ENCODE results near the gene FAM131B.

The FAM131B gene

DNA sequence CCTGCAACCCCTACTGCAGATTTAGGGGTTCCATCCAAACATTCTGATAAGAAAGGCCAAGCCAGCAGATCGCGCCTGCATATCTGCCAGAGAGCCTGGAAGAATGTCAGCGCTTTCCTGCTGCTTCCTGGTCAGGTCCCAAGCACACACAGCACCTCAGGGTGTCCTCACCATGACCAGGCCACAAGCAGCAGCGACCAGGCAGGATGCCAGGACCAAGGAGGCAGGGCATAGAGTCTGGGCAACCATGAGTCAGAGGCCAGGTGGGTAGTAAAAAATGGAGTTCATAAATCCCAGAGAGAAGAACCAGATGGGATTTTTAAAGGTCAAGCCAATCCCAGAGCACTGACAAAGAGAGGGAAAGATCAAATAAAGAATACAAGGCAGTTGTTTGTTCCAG lies 5.5 kb upstream of the FAM131B start:
- H3K9me2 ChIP-seq (replicated peaks; ENCODE audit: insufficient read depth, low read length), result no peaks in the 10 kb centered on the region
- H4K20me1 ChIP-seq (ENCODE audit: insufficient read depth, low read length), result no peaks in the 10 kb centered on the region
- H2AFZ ChIP-seq (ENCODE audit: low read length), result no peak overlapping the region
- TF ChIP-seq EZH2phosphoT487 (IDR thresholded peaks at IDR 0.05; ENCODE audit: low read length) (no peak), EZH2 (optimal IDR thresholded peaks at IDR 0.05; ENCODE audit: low read depth, low read length) (no peak)
- TF ChIP-seq, protein P1, sequence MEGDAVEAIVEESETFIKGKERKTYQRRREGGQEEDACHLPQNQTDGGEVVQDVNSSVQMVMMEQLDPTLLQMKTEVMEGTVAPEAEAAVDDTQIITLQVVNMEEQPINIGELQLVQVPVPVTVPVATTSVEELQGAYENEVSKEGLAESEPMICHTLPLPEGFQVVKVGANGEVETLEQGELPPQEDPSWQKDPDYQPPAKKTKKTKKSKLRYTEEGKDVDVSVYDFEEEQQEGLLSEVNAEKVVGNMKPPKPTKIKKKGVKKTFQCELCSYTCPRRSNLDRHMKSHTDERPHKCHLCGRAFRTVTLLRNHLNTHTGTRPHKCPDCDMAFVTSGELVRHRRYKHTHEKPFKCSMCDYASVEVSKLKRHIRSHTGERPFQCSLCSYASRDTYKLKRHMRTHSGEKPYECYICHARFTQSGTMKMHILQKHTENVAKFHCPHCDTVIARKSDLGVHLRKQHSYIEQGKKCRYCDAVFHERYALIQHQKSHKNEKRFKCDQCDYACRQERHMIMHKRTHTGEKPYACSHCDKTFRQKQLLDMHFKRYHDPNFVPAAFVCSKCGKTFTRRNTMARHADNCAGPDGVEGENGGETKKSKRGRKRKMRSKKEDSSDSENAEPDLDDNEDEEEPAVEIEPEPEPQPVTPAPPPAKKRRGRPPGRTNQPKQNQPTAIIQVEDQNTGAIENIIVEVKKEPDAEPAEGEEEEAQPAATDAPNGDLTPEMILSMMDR (IDR thresholded peaks at IDR 0.05; ENCODE audit: low read length), result no peak
- H3K27me3 ChIP-seq (replicated peaks; ENCODE audit: insufficient read depth, low read length), result peaks cover 9% of the 10 kb centered on the region
- no peak overlapping the region for H3K27ac ChIP-seq (ENCODE audit: low read length)
- DNase-seq, result no peak
- H3F3A ChIP-seq (ENCODE audit: insufficient read depth, low read length), result no peaks in the 10 kb centered on the region
- no peaks in the 10 kb centered on the region for H3K4me1 ChIP-seq (ENCODE audit: low read length)
- no peak overlapping the region for H3K4me3 ChIP-seq (ENCODE audit: low read length)
- no peak overlapping the region for H3K4me2 ChIP-seq (ENCODE audit: low read depth, low read length)
- no peaks in the 10 kb centered on the region for H3K9me3 ChIP-seq (replicated peaks; ENCODE audit: insufficient read depth, low read length)
- H3K9ac ChIP-seq (ENCODE audit: low read length), result no peak overlapping the region
- H3K36me3 ChIP-seq (replicated peaks; ENCODE audit: insufficient read depth, low read length), result no peaks in the 10 kb centered on the region
- H3K79me2 ChIP-seq (ENCODE audit: low read length), result no peaks in the 10 kb centered on the region

DNA sequence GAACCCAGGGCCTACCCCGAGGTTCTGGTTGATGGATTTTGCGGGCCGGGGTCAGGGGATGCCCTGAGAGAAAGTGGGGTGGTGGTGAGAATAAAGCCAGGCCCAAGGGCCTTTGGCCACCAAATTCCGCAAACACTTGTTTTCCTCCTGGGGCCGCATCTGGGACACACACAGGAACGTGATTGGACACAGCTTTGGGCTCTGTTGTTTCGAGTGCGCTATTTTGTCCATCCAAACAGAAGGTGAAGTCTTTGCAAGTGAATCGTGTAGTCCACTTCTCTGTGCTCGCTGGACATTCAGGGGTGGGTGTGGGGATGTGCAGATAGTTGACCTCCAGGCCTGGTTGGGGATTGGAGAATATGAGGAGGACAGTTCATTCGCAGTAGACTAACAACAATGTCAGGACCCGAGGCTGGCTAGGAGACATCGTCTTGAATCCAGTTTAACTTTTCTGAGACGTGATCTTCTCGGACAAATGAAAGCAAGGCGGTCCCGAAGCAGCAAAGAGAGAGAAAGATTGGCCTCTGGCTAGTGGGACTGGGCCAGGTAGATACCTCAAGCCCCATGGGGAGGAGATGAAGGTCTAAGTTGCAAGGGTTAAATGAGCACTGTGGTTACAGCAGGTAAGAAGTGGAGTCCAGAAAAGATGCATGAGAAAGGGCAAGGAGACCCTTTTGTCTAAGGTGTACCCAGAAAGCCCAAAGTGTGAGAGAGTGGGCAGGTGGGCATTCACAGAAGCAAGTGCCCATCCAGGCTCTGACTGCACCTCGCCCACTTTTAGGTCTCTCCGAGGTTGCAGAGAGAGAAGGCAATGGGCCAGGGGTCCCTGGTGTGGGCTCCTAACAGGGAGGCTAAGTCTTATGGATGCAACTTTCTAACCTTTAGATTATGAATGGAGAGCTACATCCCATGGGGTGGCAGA lies 764 bp upstream of the FAM131B start:
- Histone ChIP-seq H3K9me2 (replicated peaks; ENCODE audit: insufficient read depth, low read length) (no peaks in the 10 kb centered on the region), H3K4me1 (ENCODE audit: low read length) (no peaks in the 10 kb centered on the region), H3K27ac (ENCODE audit: low read length) (no peak overlapping the region), H4K20me1 (ENCODE audit: insufficient read depth, low read length) (no peaks in the 10 kb centered on the region), H3K9ac (ENCODE audit: low read length) (no peak overlapping the region), H3K4me3 (ENCODE audit: low read length) (no peak overlapping the region), H3K9me3 (replicated peaks; ENCODE audit: insufficient read depth, low read length) (no peaks in the 10 kb centered on the region), H3K27me3 (replicated peaks; ENCODE audit: insufficient read depth, low read length) (peaks cover 40% of the 10 kb centered on the region), H3K79me2 (ENCODE audit: low read length) (no peaks in the 10 kb centered on the region), H3F3A (ENCODE audit: insufficient read depth, low read length) (no peaks in the 10 kb centered on the region), H2AFZ (ENCODE audit: low read length) (no peak overlapping the region), H3K36me3 (replicated peaks; ENCODE audit: insufficient read depth, low read length) (no peaks in the 10 kb centered on the region), H3K4me2 (ENCODE audit: low read depth, low read length) (peak overlapping the region; percentile 14; the same call in 1 of the 2 replicates)
- no peak for TF ChIP-seq EZH2 (optimal IDR thresholded peaks at IDR 0.05; ENCODE audit: low read depth, low read length)
- TF ChIP-seq EZH2phosphoT487 (IDR thresholded peaks at IDR 0.05; ENCODE audit: low read length), result no peak
- TF ChIP-seq, protein P1 (IDR thresholded peaks at IDR 0.05; ENCODE audit: low read length), result no peak
- no peak for DNase-seq

- peaks cover 47% of the 10 kb centered on the region for H3K27me3 ChIP-seq (replicated peaks; ENCODE audit: insufficient read depth, low read length)
- TF ChIP-seq, protein P1 (IDR thresholded peaks at IDR 0.05; ENCODE audit: low read length), result no peak
- TF ChIP-seq EZH2 (optimal IDR thresholded peaks at IDR 0.05; ENCODE audit: low read depth, low read length) (no peak), EZH2phosphoT487 (IDR thresholded peaks at IDR 0.05; ENCODE audit: low read length) (no peak)
- H4K20me1 ChIP-seq (ENCODE audit: insufficient read depth, low read length), result no peaks in the 10 kb centered on the region
- no peaks in the 10 kb centered on the region for H3K36me3 ChIP-seq (replicated peaks; ENCODE audit: insufficient read depth, low read length)
- no peaks in the 10 kb centered on the region for H3F3A ChIP-seq (ENCODE audit: insufficient read depth, low read length)
- H2AFZ ChIP-seq (ENCODE audit: low read length), result 0 out of 2 replicates have a peak overlapping the region, but pooled peaks have one; percentile 85
- H3K4me2 ChIP-seq (ENCODE audit: low read depth, low read length), result peak overlapping the region; percentile 98
- H3K27ac ChIP-seq (ENCODE audit: low read length), result no peak overlapping the region
- H3K4me3 ChIP-seq (ENCODE audit: low read length), result peak overlapping the region; percentile 62
- H3K9me3 ChIP-seq (replicated peaks; ENCODE audit: insufficient read depth, low read length), result no peaks in the 10 kb centered on the region
- H3K4me1 ChIP-seq (ENCODE audit: low read length), result no peaks in the 10 kb centered on the region
- H3K9ac ChIP-seq (ENCODE audit: low read length), result no peak overlapping the region
- no peaks in the 10 kb centered on the region for H3K79me2 ChIP-seq (ENCODE audit: low read length)
- DNase-seq, result no peak
- H3K9me2 ChIP-seq (replicated peaks; ENCODE audit: insufficient read depth, low read length), result no peaks in the 10 kb centered on the region
Measured at GRCh38 chr7:143361552-143362130, 872 bp downstream of the FAM131B start.

Data from MM.1S (cell line).